Thymus (tissue), 11 donors: ENCODE results near the gene UROD. TPM values are rescaled to one million over a fixed set of nuclear protein-coding genes. Genes with fewer than 3 reads are reported as not detected.
"Not testable (repeated sequence)": the region's sequence is repeated elsewhere in the genome, so short reads cannot be mapped to it uniquely, and the experiment has no call there.

Experiments
- DNase-seq, 9 donors: peaks; one replicate each; pipeline ENCODE4 v3.0.0-alpha.2; 2013; ENCODE audit warnings: low spot score in 9 of 9, low read depth in 6 of 9, missing footprints in 1 of 9
- H3K27ac ChIP-seq, 2 donors: one replicate each; pipeline ENCODE4 v1.5.1; 2013; ENCODE audit warnings: control low read depth in 1 of 2, low read depth in 1 of 2, low read length in 1 of 2, mild to moderate bottlenecking in 1 of 2, moderate library complexity in 1 of 2
- H3K27me3 ChIP-seq, 2 donors: one replicate each; pipeline ENCODE4 v1.5.1; 2013; ENCODE audit warnings: low read length in 1 of 2; ENCODE audit not compliant: control insufficient read depth in 2 of 2, insufficient read depth in 1 of 2
- H3K36me3 ChIP-seq, 2 donors: one replicate each; pipeline ENCODE4 v1.5.1; 2013; ENCODE audit warnings: low read length in 1 of 2, mild to moderate bottlenecking in 1 of 2, moderate library complexity in 1 of 2; ENCODE audit not compliant: control insufficient read depth in 2 of 2, insufficient read depth in 2 of 2
- H3K4me1 ChIP-seq, 2 donors: one replicate each; pipeline ENCODE4 v1.5.1; 2013; ENCODE audit warnings: low read length in 2 of 2; ENCODE audit not compliant: control insufficient read depth in 2 of 2, insufficient read depth in 2 of 2
- H3K4me3 ChIP-seq, 2 donors: one replicate each; pipeline ENCODE4 v1.5.1; 2013; ENCODE audit warnings: low read length in 2 of 2, control low read depth in 1 of 2, mild to moderate bottlenecking in 1 of 2
- H3K9me3 ChIP-seq, 2 donors: one replicate each; pipeline ENCODE4 v1.5.1; 2013; ENCODE audit warnings: low read length in 1 of 2, mild to moderate bottlenecking in 1 of 2; ENCODE audit not compliant: control insufficient read depth in 2 of 2, insufficient read depth in 1 of 2
- WGBS: extraction: QIAGEN DNeasy Blood & Tissue Kit; methylation state at CpG from one replicate; pipeline ENCODE4 v1.1.7; 2013; 5-methylcytosine and 5-hydroxymethylcytosine counted together
- polyA plus RNA-seq: library from polyadenylated mRNA; stranded (reverse); fragments of 200-250 nt; gene quantifications from one replicate; pipeline ENCODE4 v1.2.3, GENCODE V29; 2013
- total RNA-seq: library from RNA; stranded (reverse); fragments of 120-200 nt; gene quantifications from one replicate; pipeline ENCODE4 v1.2.4, GENCODE V29; 2013
- donor health status: healthy.

The UROD gene
- total and polyA plus RNA-seq, 2 donors, result 68.2 to 98.7 TPM

GRCh38 chr1:44985747-44986359 is 26.2 kb upstream of the UROD start:
- Histone ChIP-seq H3K27ac (peak overlapping the region; percentile 26 to 31), H3K36me3 (peaks cover 0 to under 1% of the 10 kb centered on the region in 2 donors), H3K9me3 (peaks cover 0 to 3% of the 10 kb centered on the region in 2 donors), H3K27me3 (no peaks in the 10 kb centered on the region), H3K4me1 (peaks cover 7 to 14% of the 10 kb centered on the region in 2 donors), H3K4me3 (peak overlapping the region; percentile 66 to 83)
- 13% methylated on average over 19 of the region's 19 CpGs for WGBS
- peak in 1 of 9 donors; percentile 2 for DNase-seq

GRCh38 chr1:44988531-44989156 is 23.4 kb upstream of the UROD start:
- no peak overlapping the region for H3K4me3 ChIP-seq
- peaks cover 0 to 3% of the 10 kb centered on the region in 2 donors for H3K9me3 ChIP-seq
- H3K27me3 ChIP-seq, result no peaks in the 10 kb centered on the region
- H3K4me1 ChIP-seq, result peaks cover 7 to 14% of the 10 kb centered on the region in 2 donors
- DNase-seq, result no peak
- no peak overlapping the region for H3K27ac ChIP-seq
- 97% methylated on average over 24 of the region's 24 CpGs for WGBS
- H3K36me3 ChIP-seq, result no peaks in the 10 kb centered on the region

GRCh38 chr1:44994309-44994898 is 17.6 kb upstream of the UROD start:
- Histone ChIP-seq H3K9me3 (no peaks in the 10 kb centered on the region), H3K27ac (no peak overlapping the region), H3K36me3 (no peaks in the 10 kb centered on the region), H3K27me3 (no peaks in the 10 kb centered on the region), H3K4me3 (no peak overlapping the region), H3K4me1 (no peaks in the 10 kb centered on the region)
- DNase-seq, result no peak
- WGBS, result 95% methylated on average over 7 of the region's 7 CpGs

GRCh38 chr1:44995467-44996238 is 16.4 kb upstream of the UROD start:
- Histone ChIP-seq H3K4me3 (no peak overlapping the region), H3K9me3 (no peaks in the 10 kb centered on the region), H3K4me1 (no peaks in the 10 kb centered on the region), H3K27me3 (no peaks in the 10 kb centered on the region), H3K36me3 (no peaks in the 10 kb centered on the region), H3K27ac (no peak overlapping the region)
- WGBS, result 99% methylated on average over 7 of the region's 7 CpGs
- no peak for DNase-seq

GRCh38 chr1:44999232-44999631 is 12.8 kb upstream of the UROD start:
- DNase-seq, result no peak
- WGBS, result 98% methylated on average over 3 of the region's 3 CpGs
- H3K4me1 ChIP-seq, result no peaks in the 10 kb centered on the region
- H3K36me3 ChIP-seq, result peaks cover 25% of the 10 kb centered on the region in 2 donors
- H3K4me3 ChIP-seq, result no peak overlapping the region
- H3K9me3 ChIP-seq, result no peaks in the 10 kb centered on the region
- H3K27me3 ChIP-seq, result no peaks in the 10 kb centered on the region
- H3K27ac ChIP-seq, result no peak overlapping the region

- no peaks in the 10 kb centered on the region for H3K27me3 ChIP-seq
- H3K9me3 ChIP-seq, result peaks cover 0 to 1% of the 10 kb centered on the region in 2 donors
- no peak for DNase-seq
- H3K4me1 ChIP-seq, result no peaks in the 10 kb centered on the region
- WGBS, result 80% methylated on average over 7 of the region's 7 CpGs
- H3K27ac ChIP-seq, result no peak overlapping the region
- H3K36me3 ChIP-seq, result peaks cover 43% of the 10 kb centered on the region in 2 donors
- H3K4me3 ChIP-seq, result no peak overlapping the region
Observed at GRCh38 chr1:45001011-45001481, 11.0 kb upstream of the UROD start.

GRCh38 chr1:45001576-45001975 is 10.5 kb upstream of the UROD start:
- not testable (repeated sequence) for H3K4me1 ChIP-seq, DNase-seq, H3K27me3 ChIP-seq, H3K9me3 ChIP-seq, H3K27ac ChIP-seq, H3K4me3 ChIP-seq
- 97% methylated on average over 8 of the region's 8 CpGs for WGBS
- H3K36me3 ChIP-seq, result peaks cover 45 to 46% of the 10 kb centered on the region in 2 donors

- WGBS, result 98% methylated on average over 17 of the region's 17 CpGs
- H3K4me1 ChIP-seq, result no peaks in the 10 kb centered on the region
- H3K9me3 ChIP-seq, result peaks cover 0 to 1% of the 10 kb centered on the region in 2 donors
- no peak overlapping the region for H3K4me3 ChIP-seq
- no peak overlapping the region for H3K27ac ChIP-seq
- H3K27me3 ChIP-seq, result no peaks in the 10 kb centered on the region
- no peak for DNase-seq
- H3K36me3 ChIP-seq, result peaks cover 58 to 59% of the 10 kb centered on the region in 2 donors
Observed at GRCh38 chr1:45002650-45003645, 9.1 kb upstream of the UROD start.
